ENCODE results near the gene PAK6. TPM values are rescaled to one million over a fixed set of nuclear protein-coding genes. Genes with fewer than 3 reads are reported as not detected.

Gene PAK6
- polyA plus RNA-seq, 1 of the 3 experiments (the other 2 are of a cell fraction), result 0.07 TPM

GRCh38 chr15:40270246-40270995, 31.6 kb downstream of the PAK6 start:
- no peak overlapping the region for H2AFZ ChIP-seq (ENCODE audit: low read depth)
- ChIA-PET CTCF (interaction anchor here (0.6 to 25.6 kb wide), 7 partner anchors 9 to 225 kb away, joined by 3 to 868 read pairs (median 210); partner anchors contain the start of genes ANKRD63, INAFM2, PAK6 and PLCB2), POLR2A (no interaction called here)
- H3K4me2 ChIP-seq, result no peak overlapping the region
- no peaks in the 10 kb centered on the region for H3K79me2 ChIP-seq (ENCODE audit: insufficient read depth)
- H3K27me3 ChIP-seq (ENCODE audit: insufficient read depth), result no peaks in the 10 kb centered on the region
- H3K9me3 ChIP-seq, result no peaks in the 10 kb centered on the region
- H3K9ac ChIP-seq, result no peak overlapping the region
- H4K20me1 ChIP-seq (ENCODE audit: insufficient read depth), result no peaks in the 10 kb centered on the region
- H3F3A ChIP-seq (replicated peaks; ENCODE audit: insufficient read depth), result no peaks in the 10 kb centered on the region
- H3K4me1 ChIP-seq (ENCODE audit: control insufficient read depth in 1 of 2, insufficient read depth in 2 of 2, low read depth in 1 of 2, low read length in 1 of 2), result peaks cover 0 to 2% of the 10 kb centered on the region in 2 experiments; a peak in 1 of 4 replicates
- no peaks in the 10 kb centered on the region for H3K36me3 ChIP-seq (replicated peaks in 1 of 2; ENCODE audit: control insufficient read depth in 1 of 2, insufficient read depth in 2 of 2, low read length in 1 of 2)
- H3K27ac ChIP-seq (ENCODE audit: low read depth in 2 of 2, low read length in 1 of 2), result no peak overlapping the region
- WGBS (ENCODE audit: low lambda C conversion rate), result 73% methylated on average over 5 of the region's 11 CpGs
- H3K9me2 ChIP-seq, result no peaks in the 10 kb centered on the region
- TF ChIP-seq PBX3 (IDR thresholded peaks at IDR 0.05) (no peak), EZH2phosphoT487 (IDR thresholded peaks at IDR 0.05; ENCODE audit: borderline replicate concordance, low read depth) (no peak), GABPA (IDR thresholded peaks at IDR 0.05; ENCODE audit: low read depth) (no peak), NRF1 (IDR thresholded peaks at IDR 0.05; ENCODE audit: low read depth, low read length) (no peak), RAD21 (IDR thresholded peaks at IDR 0.05; ENCODE audit: low read length) (no peak), ELF1 (IDR thresholded peaks at IDR 0.05) (no peak), REST (IDR thresholded peaks at IDR 0.05; ENCODE audit: low read depth, low read length) (no peak), FOSL2 (IDR thresholded peaks at IDR 0.05; ENCODE audit: borderline replicate concordance, low read depth) (no peak), SIN3A (IDR thresholded peaks at IDR 0.05; ENCODE audit: borderline replicate concordance, low read depth, low read length) (no peak), FOXM1 (IDR thresholded peaks at IDR 0.05; ENCODE audit: low read depth) (no peak), NFIC (IDR thresholded peaks at IDR 0.05; ENCODE audit: borderline replicate concordance) (no peak), GATA2 (CRISPR knock-in tag; IDR thresholded peaks at IDR 0.05) (no peak), MXI1 (IDR thresholded peaks at IDR 0.05; ENCODE audit: low read depth, low read length) (no peak), POLR2AphosphoS5 (IDR thresholded peaks at IDR 0.05; ENCODE audit: low read depth, low read length) (no peak), TAF1 (IDR thresholded peaks at IDR 0.05; ENCODE audit: borderline replicate concordance, low read depth, low read length) (no peak), ZBTB33 (IDR thresholded peaks at IDR 0.05; ENCODE audit: borderline replicate concordance, low read depth) (no peak), JUND (IDR thresholded peaks at IDR 0.05) (no peak), RXRA (IDR thresholded peaks at IDR 0.05; ENCODE audit: borderline replicate concordance, low read depth) (no peak)
- TF ChIP-seq, protein P1, sequence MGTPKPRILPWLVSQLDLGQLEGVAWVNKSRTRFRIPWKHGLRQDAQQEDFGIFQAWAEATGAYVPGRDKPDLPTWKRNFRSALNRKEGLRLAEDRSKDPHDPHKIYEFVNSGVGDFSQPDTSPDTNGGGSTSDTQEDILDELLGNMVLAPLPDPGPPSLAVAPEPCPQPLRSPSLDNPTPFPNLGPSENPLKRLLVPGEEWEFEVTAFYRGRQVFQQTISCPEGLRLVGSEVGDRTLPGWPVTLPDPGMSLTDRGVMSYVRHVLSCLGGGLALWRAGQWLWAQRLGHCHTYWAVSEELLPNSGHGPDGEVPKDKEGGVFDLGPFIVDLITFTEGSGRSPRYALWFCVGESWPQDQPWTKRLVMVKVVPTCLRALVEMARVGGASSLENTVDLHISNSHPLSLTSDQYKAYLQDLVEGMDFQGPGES (IDR thresholded peaks at IDR 0.05; ENCODE audit: low read depth, low read length), result no peak
- TF ChIP-seq, protein P2, sequence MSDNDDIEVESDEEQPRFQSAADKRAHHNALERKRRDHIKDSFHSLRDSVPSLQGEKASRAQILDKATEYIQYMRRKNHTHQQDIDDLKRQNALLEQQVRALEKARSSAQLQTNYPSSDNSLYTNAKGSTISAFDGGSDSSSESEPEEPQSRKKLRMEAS (IDR thresholded peaks at IDR 0.05; ENCODE audit: low read depth), result no peak
- no peak for DNase-seq
- no peak overlapping the region for H3K4me3 ChIP-seq (ENCODE audit: low read depth in 2 of 2, low read length in 1 of 2)
